Activated CD8-positive, alpha-beta T cell treated with anti-CD3 and anti-CD28 coated beads for 36 hours (primary cell): ENCODE data around the gene VAT1. TPM values are rescaled to one million over a fixed set of nuclear protein-coding genes. Genes with fewer than 3 reads are reported as not detected.
A peak's percentile ranks its signal among the peaks of the same experiment; 100 is the strongest.

Experiments
- ATAC-seq: fragments of 200-7000 bp; cut with Tn5 transposase; one replicate; pipeline ENCODE4 v1.10.0; 2021; ENCODE audit warnings: mild to moderate bottlenecking, moderate library complexity
- CTCF ChIA-PET: fragments of 350-600 bp; sonication (Branson Sonifier 250); formaldehyde crosslinking; loops from one replicate; lab custom pipeline; 2021; ENCODE audit warnings: antibody characterized with exemption; lab: Charles Lee
- POLR2A ChIA-PET: fragments of 350-600 bp; sonication (Branson Sonifier 250); formaldehyde crosslinking; loops from one replicate; lab custom pipeline; 2021; ENCODE audit warnings: antibody characterized with exemption; lab: Charles Lee
- DNase-seq: peaks from one replicate; pipeline ENCODE4 v3.0.0-alpha.2; 2020
- H3K27ac Mint-ChIP-seq: one replicate; pipeline ENCODE4 v1.8.0; 2021; ENCODE audit warnings: mild to moderate bottlenecking, mixed read lengths
- H3K27me3 Mint-ChIP-seq: one replicate; pipeline ENCODE4 v1.8.0; 2021; ENCODE audit warnings: mixed read lengths
- H3K36me3 Mint-ChIP-seq: one replicate; pipeline ENCODE4 v1.8.0; 2021; ENCODE audit warnings: low read depth, mixed read lengths
- H3K4me1 Mint-ChIP-seq: one replicate; pipeline ENCODE4 v1.8.0; 2021; ENCODE audit warnings: low read depth, mixed read lengths
- H3K4me3 Mint-ChIP-seq: one replicate; pipeline ENCODE4 v1.8.0; 2021; ENCODE audit warnings: mild to moderate bottlenecking, moderate library complexity, mixed read lengths
- H3K9me3 Mint-ChIP-seq: one replicate; pipeline ENCODE4 v1.8.0; 2021; ENCODE audit warnings: mixed read lengths
- CTCF ChIP-seq: fragments of 200-600 bp; IDR thresholded peaks from one replicate; pipeline ENCODE4 v1.8.0; 2022; ENCODE audit warnings: antibody characterized with exemption, mild to moderate bottlenecking
- intact Hi-C: fragments of 100-400 bp; cut with micrococcal nuclease; formaldehyde crosslinking; loops from one replicate; pipeline ENCODE4 v1.10.0; 2022
- total RNA-seq, 2 experiments: library from RNA; stranded (reverse); gene quantifications; one replicate each; pipeline ENCODE4 v1.2.3, GENCODE V29; 2021

The VAT1 gene
- total RNA-seq, 2 experiments from 2014 or later = 35.9 to 39.4 TPM

GRCh38 chr17:42992872-42993271 lies 29.3 kb downstream of the VAT1 start:
- intact Hi-C loops = loop anchor here (10.0 kb wide), 1 partner anchor 148 kb away; the partner anchor contains the start of gene AOC2
- Mint-ChIP-seq H3K27ac (peak overlapping the region; percentile 64), H3K27me3 (no peaks in the 10 kb centered on the region), H3K4me1 (peaks cover 8% of the 10 kb centered on the region), H3K36me3 (peaks cover 35% of the 10 kb centered on the region), H3K9me3 (no peaks in the 10 kb centered on the region), H3K4me3 (no peak overlapping the region)
- DNase-seq (no peak), ATAC-seq (no peak)
- ChIA-PET POLR2A (interaction anchor here (0.8 kb wide), 1 partner anchor 11 kb away, joined by 3 read pairs; no protein-coding TSS in a partner anchor), CTCF (no interaction called here)
- no peak for TF ChIP-seq CTCF

GRCh38 chr17:42991471-42991870 lies 30.7 kb downstream of the VAT1 start:
- intact Hi-C loops = loop anchor here (10.0 kb wide), 1 partner anchor 147 kb away; the partner anchor contains the start of gene AOC2
- POLR2A ChIA-PET = no interaction called here
- H3K4me3 Mint-ChIP-seq = no peak overlapping the region
- peaks cover 43% of the 10 kb centered on the region for H3K36me3 Mint-ChIP-seq
- ATAC-seq = no peak
- DNase-seq = no peak
- CTCF ChIA-PET = interaction anchor here (1.2 kb wide), 1 partner anchor 167 kb away, joined by 4 read pairs; the partner anchor contains the start of gene BECN1
- no peak for TF ChIP-seq CTCF
- no peaks in the 10 kb centered on the region for H3K9me3 Mint-ChIP-seq
- H3K27ac Mint-ChIP-seq = no peak overlapping the region
- H3K4me1 Mint-ChIP-seq = no peaks in the 10 kb centered on the region
- H3K27me3 Mint-ChIP-seq = no peaks in the 10 kb centered on the region

- H3K9me3 Mint-ChIP-seq = no peaks in the 10 kb centered on the region
- H3K4me1 Mint-ChIP-seq = peaks cover 3% of the 10 kb centered on the region
- CTCF ChIA-PET = no interaction called here
- H3K27me3 Mint-ChIP-seq = no peaks in the 10 kb centered on the region
- no peak overlapping the region for H3K4me3 Mint-ChIP-seq
- no peak for TF ChIP-seq CTCF
- intact Hi-C loops = loop anchor here (10.0 kb wide), 1 partner anchor 145 kb away; the partner anchor contains the start of gene AOC2
- no peak for ATAC-seq
- no peak for DNase-seq
- peaks cover 52% of the 10 kb centered on the region for H3K36me3 Mint-ChIP-seq
- POLR2A ChIA-PET = no interaction called here
- H3K27ac Mint-ChIP-seq = peak overlapping the region; percentile 47
These were observed 32.2 kb downstream of the VAT1 start for GRCh38 chr17:42989726-42990652.

GRCh38 chr17:42989141-42989540 lies 33.0 kb downstream of the VAT1 start:
- ChIA-PET CTCF (interaction anchor here (2.6 kb wide), 1 partner anchor 8 kb away, joined by 11 read pairs; the partner anchor contains the start of gene RPL27), POLR2A (no interaction called here)
- no peak for TF ChIP-seq CTCF
- intact Hi-C loops = no loop called here
- no peak for DNase-seq
- Mint-ChIP-seq H3K9me3 (no peaks in the 10 kb centered on the region), H3K4me3 (no peak overlapping the region), H3K27ac (no peak overlapping the region), H3K4me1 (peaks cover 8% of the 10 kb centered on the region), H3K36me3 (peaks cover 57% of the 10 kb centered on the region), H3K27me3 (no peaks in the 10 kb centered on the region)
- no peak for ATAC-seq
